Measurements from ENCODE around the gene GPR137B. TPM values are rescaled to one million over a fixed set of nuclear protein-coding genes. Genes with fewer than 3 reads are reported as not detected.

Gene GPR137B
- total and polyA plus RNA-seq, 2 experiments from 2014 or later = 4.5 to 11.1 TPM

DNA sequence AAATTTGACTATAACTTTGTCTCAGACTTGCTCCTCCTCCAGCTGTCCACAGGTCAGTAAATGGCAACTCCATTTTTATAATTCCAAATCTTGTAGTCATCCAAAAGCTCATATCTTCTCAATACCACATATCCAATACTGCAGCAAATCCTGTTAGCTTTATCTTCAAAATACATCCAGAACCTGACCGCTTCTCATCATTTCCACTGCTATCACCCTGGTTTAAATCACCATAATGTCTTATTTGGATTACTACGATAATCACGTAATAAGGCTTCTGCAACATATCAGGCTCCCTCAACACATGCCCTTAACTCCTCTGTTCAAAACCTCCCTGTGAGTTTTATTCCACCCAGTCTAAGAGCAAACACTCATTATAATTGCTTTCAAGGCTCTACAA lies 104.9 kb downstream of the GPR137B start:
- no peaks in the 10 kb centered on the region for H3K36me3 ChIP-seq (ENCODE audit: insufficient read depth)
- DNase-seq (ENCODE audit: low spot score) (no peak), ATAC-seq (no peak)
- no peak overlapping the region for H2AFZ ChIP-seq
- Mint-ChIP-seq H3K4me3 (no peak overlapping the region), H3K27me3 (ENCODE audit: insufficient read depth, low read depth, poor library complexity) (no peaks in the 10 kb centered on the region), H3K27ac (no peak overlapping the region), H3K9me3 (no peaks in the 10 kb centered on the region), H3K4me1 (no peaks in the 10 kb centered on the region), H3K36me3 (ENCODE audit: low read depth) (no peaks in the 10 kb centered on the region)
- no peaks in the 10 kb centered on the region for H3K9me2 ChIP-seq (ENCODE audit: insufficient read depth)
- H3K27ac ChIP-seq (ENCODE audit: low read depth) = no peak overlapping the region
- no peak overlapping the region for H3K4me3 ChIP-seq
- H3K79me2 ChIP-seq (replicated peaks; ENCODE audit: insufficient read depth) = no peaks in the 10 kb centered on the region
- H3F3A ChIP-seq (replicated peaks; ENCODE audit: low read depth) = no peaks in the 10 kb centered on the region
- no peak overlapping the region for H3K4me2 ChIP-seq
- no peak for TF ChIP-seq ZNF114 (CRISPR knock-in tag; IDR thresholded peaks at IDR 0.05)
- no peak for TF ChIP-seq POLR2AphosphoS5 (IDR thresholded peaks at IDR 0.05; ENCODE audit: low read depth)
- TF ChIP-seq ZNF331 (CRISPR knock-in tag; IDR thresholded peaks at IDR 0.05; ENCODE audit: low read depth) = no peak
- TF ChIP-seq, protein P1, sequence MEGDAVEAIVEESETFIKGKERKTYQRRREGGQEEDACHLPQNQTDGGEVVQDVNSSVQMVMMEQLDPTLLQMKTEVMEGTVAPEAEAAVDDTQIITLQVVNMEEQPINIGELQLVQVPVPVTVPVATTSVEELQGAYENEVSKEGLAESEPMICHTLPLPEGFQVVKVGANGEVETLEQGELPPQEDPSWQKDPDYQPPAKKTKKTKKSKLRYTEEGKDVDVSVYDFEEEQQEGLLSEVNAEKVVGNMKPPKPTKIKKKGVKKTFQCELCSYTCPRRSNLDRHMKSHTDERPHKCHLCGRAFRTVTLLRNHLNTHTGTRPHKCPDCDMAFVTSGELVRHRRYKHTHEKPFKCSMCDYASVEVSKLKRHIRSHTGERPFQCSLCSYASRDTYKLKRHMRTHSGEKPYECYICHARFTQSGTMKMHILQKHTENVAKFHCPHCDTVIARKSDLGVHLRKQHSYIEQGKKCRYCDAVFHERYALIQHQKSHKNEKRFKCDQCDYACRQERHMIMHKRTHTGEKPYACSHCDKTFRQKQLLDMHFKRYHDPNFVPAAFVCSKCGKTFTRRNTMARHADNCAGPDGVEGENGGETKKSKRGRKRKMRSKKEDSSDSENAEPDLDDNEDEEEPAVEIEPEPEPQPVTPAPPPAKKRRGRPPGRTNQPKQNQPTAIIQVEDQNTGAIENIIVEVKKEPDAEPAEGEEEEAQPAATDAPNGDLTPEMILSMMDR (conservative IDR thresholded peaks at IDR 0.05; ENCODE audit: low read depth in 2 of 2) = no peak
- no peak for TF ChIP-seq EZH2 (IDR thresholded peaks at IDR 0.05; ENCODE audit: low read depth, unreplicated experiment)
- TF ChIP-seq, protein P2, sequence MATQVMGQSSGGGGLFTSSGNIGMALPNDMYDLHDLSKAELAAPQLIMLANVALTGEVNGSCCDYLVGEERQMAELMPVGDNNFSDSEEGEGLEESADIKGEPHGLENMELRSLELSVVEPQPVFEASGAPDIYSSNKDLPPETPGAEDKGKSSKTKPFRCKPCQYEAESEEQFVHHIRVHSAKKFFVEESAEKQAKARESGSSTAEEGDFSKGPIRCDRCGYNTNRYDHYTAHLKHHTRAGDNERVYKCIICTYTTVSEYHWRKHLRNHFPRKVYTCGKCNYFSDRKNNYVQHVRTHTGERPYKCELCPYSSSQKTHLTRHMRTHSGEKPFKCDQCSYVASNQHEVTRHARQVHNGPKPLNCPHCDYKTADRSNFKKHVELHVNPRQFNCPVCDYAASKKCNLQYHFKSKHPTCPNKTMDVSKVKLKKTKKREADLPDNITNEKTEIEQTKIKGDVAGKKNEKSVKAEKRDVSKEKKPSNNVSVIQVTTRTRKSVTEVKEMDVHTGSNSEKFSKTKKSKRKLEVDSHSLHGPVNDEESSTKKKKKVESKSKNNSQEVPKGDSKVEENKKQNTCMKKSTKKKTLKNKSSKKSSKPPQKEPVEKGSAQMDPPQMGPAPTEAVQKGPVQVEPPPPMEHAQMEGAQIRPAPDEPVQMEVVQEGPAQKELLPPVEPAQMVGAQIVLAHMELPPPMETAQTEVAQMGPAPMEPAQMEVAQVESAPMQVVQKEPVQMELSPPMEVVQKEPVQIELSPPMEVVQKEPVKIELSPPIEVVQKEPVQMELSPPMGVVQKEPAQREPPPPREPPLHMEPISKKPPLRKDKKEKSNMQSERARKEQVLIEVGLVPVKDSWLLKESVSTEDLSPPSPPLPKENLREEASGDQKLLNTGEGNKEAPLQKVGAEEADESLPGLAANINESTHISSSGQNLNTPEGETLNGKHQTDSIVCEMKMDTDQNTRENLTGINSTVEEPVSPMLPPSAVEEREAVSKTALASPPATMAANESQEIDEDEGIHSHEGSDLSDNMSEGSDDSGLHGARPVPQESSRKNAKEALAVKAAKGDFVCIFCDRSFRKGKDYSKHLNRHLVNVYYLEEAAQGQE (IDR thresholded peaks at IDR 0.05; ENCODE audit: unreplicated experiment) = no peak
- TF ChIP-seq, protein P3, sequence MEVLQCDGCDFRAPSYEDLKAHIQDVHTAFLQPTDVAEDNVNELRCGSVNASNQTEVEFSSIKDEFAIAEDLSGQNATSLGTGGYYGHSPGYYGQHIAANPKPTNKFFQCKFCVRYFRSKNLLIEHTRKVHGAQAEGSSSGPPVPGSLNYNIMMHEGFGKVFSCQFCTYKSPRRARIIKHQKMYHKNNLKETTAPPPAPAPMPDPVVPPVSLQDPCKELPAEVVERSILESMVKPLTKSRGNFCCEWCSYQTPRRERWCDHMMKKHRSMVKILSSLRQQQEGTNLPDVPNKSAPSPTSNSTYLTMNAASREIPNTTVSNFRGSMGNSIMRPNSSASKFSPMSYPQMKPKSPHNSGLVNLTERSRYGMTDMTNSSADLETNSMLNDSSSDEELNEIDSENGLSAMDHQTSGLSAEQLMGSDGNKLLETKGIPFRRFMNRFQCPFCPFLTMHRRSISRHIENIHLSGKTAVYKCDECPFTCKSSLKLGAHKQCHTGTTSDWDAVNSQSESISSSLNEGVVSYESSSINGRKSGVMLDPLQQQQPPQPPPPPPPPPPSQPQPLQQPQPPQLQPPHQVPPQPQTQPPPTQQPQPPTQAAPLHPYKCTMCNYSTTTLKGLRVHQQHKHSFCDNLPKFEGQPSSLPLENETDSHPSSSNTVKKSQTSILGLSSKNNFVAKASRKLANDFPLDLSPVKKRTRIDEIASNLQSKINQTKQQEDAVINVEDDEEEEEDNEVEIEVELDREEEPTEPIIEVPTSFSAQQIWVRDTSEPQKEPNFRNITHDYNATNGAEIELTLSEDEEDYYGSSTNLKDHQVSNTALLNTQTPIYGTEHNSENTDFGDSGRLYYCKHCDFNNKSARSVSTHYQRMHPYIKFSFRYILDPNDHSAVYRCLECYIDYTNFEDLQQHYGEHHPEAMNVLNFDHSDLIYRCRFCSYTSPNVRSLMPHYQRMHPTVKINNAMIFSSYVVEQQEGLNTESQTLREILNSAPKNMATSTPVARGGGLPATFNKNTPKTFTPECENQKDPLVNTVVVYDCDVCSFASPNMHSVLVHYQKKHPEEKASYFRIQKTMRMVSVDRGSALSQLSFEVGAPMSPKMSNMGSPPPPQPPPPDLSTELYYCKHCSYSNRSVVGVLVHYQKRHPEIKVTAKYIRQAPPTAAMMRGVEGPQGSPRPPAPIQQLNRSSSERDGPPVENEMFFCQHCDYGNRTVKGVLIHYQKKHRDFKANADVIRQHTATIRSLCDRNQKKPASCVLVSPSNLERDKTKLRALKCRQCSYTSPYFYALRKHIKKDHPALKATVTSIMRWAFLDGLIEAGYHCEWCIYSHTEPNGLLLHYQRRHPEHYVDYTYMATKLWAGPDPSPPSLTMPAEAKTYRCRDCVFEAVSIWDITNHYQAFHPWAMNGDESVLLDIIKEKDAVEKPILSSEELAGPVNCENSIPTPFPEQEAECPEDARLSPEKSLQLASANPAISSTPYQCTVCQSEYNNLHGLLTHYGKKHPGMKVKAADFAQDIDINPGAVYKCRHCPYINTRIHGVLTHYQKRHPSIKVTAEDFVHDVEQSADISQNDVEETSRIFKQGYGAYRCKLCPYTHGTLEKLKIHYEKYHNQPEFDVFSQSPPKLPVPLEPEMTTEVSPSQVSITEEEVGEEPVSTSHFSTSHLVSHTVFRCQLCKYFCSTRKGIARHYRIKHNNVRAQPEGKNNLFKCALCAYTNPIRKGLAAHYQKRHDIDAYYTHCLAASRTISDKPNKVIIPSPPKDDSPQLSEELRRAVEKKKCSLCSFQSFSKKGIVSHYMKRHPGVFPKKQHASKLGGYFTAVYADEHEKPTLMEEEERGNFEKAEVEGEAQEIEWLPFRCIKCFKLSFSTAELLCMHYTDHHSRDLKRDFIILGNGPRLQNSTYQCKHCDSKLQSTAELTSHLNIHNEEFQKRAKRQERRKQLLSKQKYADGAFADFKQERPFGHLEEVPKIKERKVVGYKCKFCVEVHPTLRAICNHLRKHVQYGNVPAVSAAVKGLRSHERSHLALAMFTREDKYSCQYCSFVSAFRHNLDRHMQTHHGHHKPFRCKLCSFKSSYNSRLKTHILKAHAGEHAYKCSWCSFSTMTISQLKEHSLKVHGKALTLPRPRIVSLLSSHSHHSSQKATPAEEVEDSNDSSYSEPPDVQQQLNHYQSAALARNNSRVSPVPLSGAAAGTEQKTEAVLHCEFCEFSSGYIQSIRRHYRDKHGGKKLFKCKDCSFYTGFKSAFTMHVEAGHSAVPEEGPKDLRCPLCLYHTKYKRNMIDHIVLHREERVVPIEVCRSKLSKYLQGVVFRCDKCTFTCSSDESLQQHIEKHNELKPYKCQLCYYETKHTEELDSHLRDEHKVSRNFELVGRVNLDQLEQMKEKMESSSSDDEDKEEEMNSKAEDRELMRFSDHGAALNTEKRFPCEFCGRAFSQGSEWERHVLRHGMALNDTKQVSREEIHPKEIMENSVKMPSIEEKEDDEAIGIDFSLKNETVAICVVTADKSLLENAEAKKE (CRISPR knock-in tag; IDR thresholded peaks at IDR 0.05) = no peak
- TF ChIP-seq NANOG (IDR thresholded peaks at IDR 0.05; ENCODE audit: borderline replicate concordance) = no peak
- no peak for TF ChIP-seq EZH2phosphoT487 (IDR thresholded peaks at IDR 0.05; ENCODE audit: unreplicated experiment)
- TF ChIP-seq, protein P4, sequence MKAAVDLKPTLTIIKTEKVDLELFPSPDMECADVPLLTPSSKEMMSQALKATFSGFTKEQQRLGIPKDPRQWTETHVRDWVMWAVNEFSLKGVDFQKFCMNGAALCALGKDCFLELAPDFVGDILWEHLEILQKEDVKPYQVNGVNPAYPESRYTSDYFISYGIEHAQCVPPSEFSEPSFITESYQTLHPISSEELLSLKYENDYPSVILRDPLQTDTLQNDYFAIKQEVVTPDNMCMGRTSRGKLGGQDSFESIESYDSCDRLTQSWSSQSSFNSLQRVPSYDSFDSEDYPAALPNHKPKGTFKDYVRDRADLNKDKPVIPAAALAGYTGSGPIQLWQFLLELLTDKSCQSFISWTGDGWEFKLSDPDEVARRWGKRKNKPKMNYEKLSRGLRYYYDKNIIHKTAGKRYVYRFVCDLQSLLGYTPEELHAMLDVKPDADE (IDR thresholded peaks at IDR 0.05) = no peak
- no peak for TF ChIP-seq CREB1 (CRISPR knock-in tag; IDR thresholded peaks at IDR 0.05; ENCODE audit: low read depth)
- no peak for TF ChIP-seq STAT1 (IDR thresholded peaks at IDR 0.05; ENCODE audit: unreplicated experiment)
- no peak for TF ChIP-seq JUNB (IDR thresholded peaks at IDR 0.05; ENCODE audit: unreplicated experiment)
- no peaks in the 10 kb centered on the region for H3K27me3 ChIP-seq (ENCODE audit: insufficient read depth)
- no peaks in the 10 kb centered on the region for H4K20me1 ChIP-seq (replicated peaks; ENCODE audit: insufficient read depth)
- no peaks in the 10 kb centered on the region for H3K4me1 ChIP-seq (ENCODE audit: insufficient read depth)
